ENCODE data around the gene FBXO33.

FBXO33 gene

DNA sequence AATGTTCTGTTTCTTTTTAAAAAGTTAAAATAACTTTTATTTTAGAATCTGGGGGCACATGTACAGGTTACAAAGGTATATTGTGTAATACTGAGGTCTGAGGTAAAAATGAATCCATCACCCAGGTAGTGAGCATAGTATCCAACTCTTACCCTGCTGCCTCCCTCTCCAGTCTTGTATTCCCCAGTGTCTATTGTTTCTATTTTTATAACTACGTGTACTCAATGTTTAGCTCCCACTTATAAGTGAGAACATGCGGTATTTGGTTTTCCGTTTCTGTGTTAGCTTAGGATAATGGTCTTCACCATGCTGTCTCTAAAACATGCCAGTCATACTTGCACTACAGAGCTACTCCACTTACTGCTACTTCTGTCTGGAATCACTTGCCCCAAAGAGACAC, 8.4 kb downstream of the FBXO33 start:
- no peak overlapping the region for H3K9ac ChIP-seq (ENCODE audit: low read length)
- H3K4me2 ChIP-seq (ENCODE audit: low read depth, low read length): no peak overlapping the region
- no peak for DNase-seq
- no peak overlapping the region for H3K27ac ChIP-seq (ENCODE audit: low read length)
- H4K20me1 ChIP-seq (ENCODE audit: insufficient read depth, low read length): no peaks in the 10 kb centered on the region
- H3K4me1 ChIP-seq (ENCODE audit: low read length): no peaks in the 10 kb centered on the region
- no peaks in the 10 kb centered on the region for H3K36me3 ChIP-seq (replicated peaks; ENCODE audit: insufficient read depth, low read length)
- H3K4me3 ChIP-seq (ENCODE audit: low read length): no peak overlapping the region
- TF ChIP-seq EZH2 (optimal IDR thresholded peaks at IDR 0.05; ENCODE audit: low read depth, low read length): no peak
- no peak for TF ChIP-seq EZH2phosphoT487 (IDR thresholded peaks at IDR 0.05; ENCODE audit: low read length)
- TF ChIP-seq, protein P1, sequence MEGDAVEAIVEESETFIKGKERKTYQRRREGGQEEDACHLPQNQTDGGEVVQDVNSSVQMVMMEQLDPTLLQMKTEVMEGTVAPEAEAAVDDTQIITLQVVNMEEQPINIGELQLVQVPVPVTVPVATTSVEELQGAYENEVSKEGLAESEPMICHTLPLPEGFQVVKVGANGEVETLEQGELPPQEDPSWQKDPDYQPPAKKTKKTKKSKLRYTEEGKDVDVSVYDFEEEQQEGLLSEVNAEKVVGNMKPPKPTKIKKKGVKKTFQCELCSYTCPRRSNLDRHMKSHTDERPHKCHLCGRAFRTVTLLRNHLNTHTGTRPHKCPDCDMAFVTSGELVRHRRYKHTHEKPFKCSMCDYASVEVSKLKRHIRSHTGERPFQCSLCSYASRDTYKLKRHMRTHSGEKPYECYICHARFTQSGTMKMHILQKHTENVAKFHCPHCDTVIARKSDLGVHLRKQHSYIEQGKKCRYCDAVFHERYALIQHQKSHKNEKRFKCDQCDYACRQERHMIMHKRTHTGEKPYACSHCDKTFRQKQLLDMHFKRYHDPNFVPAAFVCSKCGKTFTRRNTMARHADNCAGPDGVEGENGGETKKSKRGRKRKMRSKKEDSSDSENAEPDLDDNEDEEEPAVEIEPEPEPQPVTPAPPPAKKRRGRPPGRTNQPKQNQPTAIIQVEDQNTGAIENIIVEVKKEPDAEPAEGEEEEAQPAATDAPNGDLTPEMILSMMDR (IDR thresholded peaks at IDR 0.05; ENCODE audit: low read length): no peak
- H3K79me2 ChIP-seq (ENCODE audit: low read length): peaks cover 79% of the 10 kb centered on the region
- no peaks in the 10 kb centered on the region for H3K9me3 ChIP-seq (replicated peaks; ENCODE audit: insufficient read depth, low read length)
- no peak overlapping the region for H2AFZ ChIP-seq (ENCODE audit: low read length)
- no peaks in the 10 kb centered on the region for H3K9me2 ChIP-seq (replicated peaks; ENCODE audit: insufficient read depth, low read length)
- H3F3A ChIP-seq (ENCODE audit: insufficient read depth, low read length): no peaks in the 10 kb centered on the region
- H3K27me3 ChIP-seq (replicated peaks; ENCODE audit: insufficient read depth, low read length): no peaks in the 10 kb centered on the region

DNA sequence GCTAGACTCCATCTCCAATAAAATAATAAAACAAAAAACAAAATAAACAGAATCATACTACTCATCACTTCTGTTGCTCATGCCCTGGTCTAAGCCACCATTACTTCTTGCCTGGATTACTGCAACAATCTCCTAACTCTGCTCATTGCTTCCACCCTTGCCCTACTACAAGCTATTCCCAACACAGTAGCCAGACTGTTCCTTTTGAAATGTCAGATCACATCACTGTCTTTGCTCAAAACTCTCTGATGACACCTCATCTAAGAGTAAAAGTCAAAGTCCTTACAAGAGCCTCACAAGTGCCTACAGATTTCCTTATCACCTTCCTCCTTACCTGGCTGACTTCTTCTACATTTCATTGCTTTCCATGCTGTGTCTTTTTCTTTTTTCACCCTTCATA, 10.0 kb downstream of the FBXO33 start:
- no peaks in the 10 kb centered on the region for H4K20me1 ChIP-seq (ENCODE audit: insufficient read depth, low read length)
- no peaks in the 10 kb centered on the region for H3K9me2 ChIP-seq (replicated peaks; ENCODE audit: insufficient read depth, low read length)
- H3K4me3 ChIP-seq (ENCODE audit: low read length): no peak overlapping the region
- no peak overlapping the region for H3K27ac ChIP-seq (ENCODE audit: low read length)
- no peaks in the 10 kb centered on the region for H3K4me1 ChIP-seq (ENCODE audit: low read length)
- H3K36me3 ChIP-seq (replicated peaks; ENCODE audit: insufficient read depth, low read length): no peaks in the 10 kb centered on the region
- TF ChIP-seq EZH2 (optimal IDR thresholded peaks at IDR 0.05; ENCODE audit: low read depth, low read length): no peak
- TF ChIP-seq EZH2phosphoT487 (IDR thresholded peaks at IDR 0.05; ENCODE audit: low read length): no peak
- TF ChIP-seq, protein P1 (IDR thresholded peaks at IDR 0.05; ENCODE audit: low read length): no peak
- peaks cover 65% of the 10 kb centered on the region for H3K79me2 ChIP-seq (ENCODE audit: low read length)
- no peaks in the 10 kb centered on the region for H3K27me3 ChIP-seq (replicated peaks; ENCODE audit: insufficient read depth, low read length)
- no peak for DNase-seq
- no peak overlapping the region for H3K4me2 ChIP-seq (ENCODE audit: low read depth, low read length)
- no peaks in the 10 kb centered on the region for H3K9me3 ChIP-seq (replicated peaks; ENCODE audit: insufficient read depth, low read length)
- no peaks in the 10 kb centered on the region for H3F3A ChIP-seq (ENCODE audit: insufficient read depth, low read length)
- no peak overlapping the region for H3K9ac ChIP-seq (ENCODE audit: low read length)
- H2AFZ ChIP-seq (ENCODE audit: low read length): no peak overlapping the region

DNA sequence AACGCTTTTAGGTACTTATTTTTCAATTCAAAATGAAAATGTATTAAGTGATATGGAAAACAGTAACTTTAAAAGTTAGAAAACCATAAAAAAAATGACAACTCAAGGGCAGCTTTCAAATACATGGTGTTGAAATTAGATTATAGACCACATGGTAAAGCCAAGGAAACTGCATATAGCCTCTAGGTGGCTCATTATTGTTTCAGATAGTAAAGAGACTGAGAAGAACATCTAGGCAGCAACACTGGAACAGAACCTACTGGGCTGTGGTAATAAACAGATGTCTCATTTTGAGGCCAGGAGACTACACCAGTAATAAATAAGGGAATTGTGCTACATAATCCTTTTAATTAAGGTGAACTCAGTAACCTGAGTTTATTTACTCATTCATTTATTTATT, 13.0 kb downstream of the FBXO33 start:
- Histone ChIP-seq H4K20me1 (ENCODE audit: insufficient read depth, low read length) (no peaks in the 10 kb centered on the region), H3K4me3 (ENCODE audit: low read length) (no peak overlapping the region), H3K36me3 (replicated peaks; ENCODE audit: insufficient read depth, low read length) (0 out of 2 replicates have a peak, but pooled peaks cover 4% of the 10 kb centered on the region), H3K4me1 (ENCODE audit: low read length) (no peaks in the 10 kb centered on the region), H3K79me2 (ENCODE audit: low read length) (peaks cover 38% of the 10 kb centered on the region), H3K9me3 (replicated peaks; ENCODE audit: insufficient read depth, low read length) (no peaks in the 10 kb centered on the region), H3K9ac (ENCODE audit: low read length) (no peak overlapping the region), H3K9me2 (replicated peaks; ENCODE audit: insufficient read depth, low read length) (no peaks in the 10 kb centered on the region), H3K4me2 (ENCODE audit: low read depth, low read length) (no peak overlapping the region), H2AFZ (ENCODE audit: low read length) (no peak overlapping the region), H3F3A (ENCODE audit: insufficient read depth, low read length) (no peaks in the 10 kb centered on the region), H3K27me3 (replicated peaks; ENCODE audit: insufficient read depth, low read length) (no peaks in the 10 kb centered on the region), H3K27ac (ENCODE audit: low read length) (no peak overlapping the region)
- DNase-seq: no peak
- no peak for TF ChIP-seq EZH2phosphoT487 (IDR thresholded peaks at IDR 0.05; ENCODE audit: low read length)
- no peak for TF ChIP-seq EZH2 (optimal IDR thresholded peaks at IDR 0.05; ENCODE audit: low read depth, low read length)
- TF ChIP-seq, protein P1 (IDR thresholded peaks at IDR 0.05; ENCODE audit: low read length): no peak

Measured in MM.1S (cell line).